Epithelial cell of umbilical artery (primary cell): ENCODE results near the gene COMP. TPM values are rescaled to one million over a fixed set of nuclear protein-coding genes. Genes with fewer than 3 reads are reported as not detected.

Experiments used
- total RNA-seq: library from RNA; depleted of rRNA; stranded (reverse); fragments of >200 nt; gene quantifications from 2 replicates; pipeline ENCODE4 v1.2.3, GENCODE V29; 2014

COMP gene
- total RNA-seq = not detected in 2 replicates

DNA sequence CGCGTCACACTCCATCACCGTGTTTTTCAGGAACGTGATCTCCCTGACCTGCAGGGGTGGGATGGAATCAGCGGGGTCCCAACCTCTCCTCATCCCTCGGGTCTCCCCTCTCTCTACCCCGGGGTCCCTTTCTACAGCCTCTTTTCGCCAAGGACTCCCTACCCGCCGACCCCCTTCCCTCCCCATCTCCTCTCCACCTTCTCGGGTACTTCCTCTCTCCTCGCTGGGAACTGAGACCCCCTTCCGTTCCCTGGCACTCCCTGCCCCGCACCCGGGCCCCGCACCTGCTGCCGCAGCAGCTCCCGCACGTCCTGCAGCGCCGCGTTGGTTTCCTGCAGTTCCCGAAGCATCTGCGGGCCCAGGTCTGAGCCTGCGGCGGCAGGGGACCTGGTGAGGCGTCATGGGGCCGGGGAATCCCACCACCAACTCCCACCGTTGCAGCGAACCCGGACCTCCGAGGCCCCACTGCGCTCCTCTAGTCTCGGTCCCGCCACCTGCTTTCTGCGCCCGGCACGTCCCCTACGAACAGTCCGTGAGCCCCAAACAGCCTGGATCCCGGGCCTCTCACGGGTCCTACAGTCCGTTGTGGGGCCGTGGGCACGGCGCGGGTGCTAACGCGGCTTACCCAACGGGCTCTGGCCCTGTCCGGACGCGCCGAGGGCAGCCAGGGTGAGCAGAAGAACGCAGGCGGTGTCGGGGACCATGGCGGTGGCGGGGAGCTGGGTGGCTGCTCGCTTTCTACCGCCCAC is at the start of gene COMP:
COMP (minus strand) TSS at position 740 of the 749 bp plus-strand sequence; CDS start at position 704, 36 bp downstream.

DNA sequence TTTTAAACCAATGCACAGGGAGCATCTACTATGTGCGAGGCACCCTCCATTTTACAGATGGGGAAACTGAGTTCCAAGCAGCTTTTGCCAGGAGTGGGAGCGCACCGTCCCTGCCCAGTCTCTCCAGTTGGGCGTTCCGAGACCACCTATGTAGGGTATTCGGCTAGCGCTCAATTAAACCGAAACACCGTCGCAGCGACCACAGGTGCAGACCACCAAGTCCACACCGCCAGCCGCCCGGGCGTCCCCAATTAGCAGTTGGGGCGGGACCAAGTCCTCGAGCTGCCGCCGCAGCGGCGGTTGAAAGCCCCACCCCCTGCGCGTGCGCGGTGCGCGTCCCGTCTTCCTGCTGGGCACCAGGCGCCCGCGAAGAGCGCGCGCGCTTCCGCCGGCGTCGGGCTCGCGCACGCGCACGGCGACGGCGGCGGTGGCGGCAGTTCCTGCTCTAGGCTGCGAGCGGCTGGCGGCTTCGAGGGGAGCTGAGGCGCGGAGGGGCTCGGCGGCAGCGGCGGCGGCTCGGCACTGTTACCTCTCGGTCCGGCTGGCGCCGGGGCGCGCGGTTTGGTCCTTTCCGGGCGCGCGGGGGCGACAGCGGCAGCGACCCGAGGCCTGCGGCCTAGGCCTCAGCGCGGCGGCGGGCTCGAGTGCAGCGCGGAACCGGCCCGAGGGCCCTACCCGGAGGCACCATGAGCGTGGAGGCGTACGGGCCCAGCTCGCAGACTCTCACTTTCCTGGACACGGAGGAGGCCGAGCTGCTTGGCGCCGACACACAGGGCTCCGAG is 40.6 kb upstream of the COMP start, which contains the start of gene UPF1:
UPF1 (plus strand) TSS at position 436 of the 782 bp plus-strand sequence; CDS start at position 687, 251 bp downstream.

Other genes starting within 250 kb of the COMP start
- 136 and 184 TPM in 2 replicates for gene FKBP8, start 247.7 kb downstream of the COMP start, total RNA-seq
- 55.3 and 71.5 TPM in 2 replicates for gene KXD1, start 233.4 kb downstream of the COMP start, total RNA-seq
- 460 and 873 TPM in 2 replicates for gene UBA52, start 219.4 kb downstream of the COMP start, total RNA-seq
- gene REX1BD, start 202.5 kb downstream of the COMP start, total RNA-seq = 79.9 and 109 TPM in 2 replicates
- not detected in 2 replicates for gene CRLF1, start 184.5 kb downstream of the COMP start, total RNA-seq
- gene TMEM59L, start 178.4 kb downstream of the COMP start, total RNA-seq = under 0.01 and 0.15 TPM in 2 replicates
- 2.3 and 4.2 TPM in 2 replicates for gene KLHL26, start 154.3 kb downstream of the COMP start, total RNA-seq
- 0.97 and 1.1 TPM in 2 replicates for gene CRTC1, start 107.6 kb downstream of the COMP start, total RNA-seq
- gene UPF1, start 40.7 kb upstream of the COMP start, total RNA-seq = 70.2 and 88.9 TPM in 2 replicates
- gene CERS1, start 104.9 kb upstream of the COMP start, total RNA-seq = 2.0 and 5.8 TPM in 2 replicates
- gene COPE, start 128.1 kb upstream of the COMP start, total RNA-seq = 231 and 262 TPM in 2 replicates
- 53.9 and 65.8 TPM in 2 replicates for gene DDX49, start 128.4 kb upstream of the COMP start, total RNA-seq
- 101 and 165 TPM in 2 replicates for gene HOMER3, start 149.9 kb upstream of the COMP start, total RNA-seq
- gene SUGP2, start 242.2 kb upstream of the COMP start, total RNA-seq = 15.3 and 28.9 TPM in 2 replicates
- gene ARMC6, start 242.3 kb upstream of the COMP start, total RNA-seq = 45.5 and 53.0 TPM in 2 replicates